Heart right ventricle (tissue), 16 donors: ENCODE data around the gene NHSL2. TPM values are rescaled to one million over a fixed set of nuclear protein-coding genes. Genes with fewer than 3 reads are reported as not detected.
A peak's percentile ranks its signal among the peaks of the same experiment; 100 is the strongest.

Experiments
- ATAC-seq, 8 donors: fragments of 200-7000 bp; cut with Tn5 transposase; one replicate each; pipeline ENCODE4 v1.9.1; 2020; ENCODE audit warnings: mild to moderate bottlenecking in 8 of 8, moderate library complexity in 8 of 8, moderate number of reproducible peaks in 1 of 8
- DNase-seq, 2 donors: peaks; one replicate each; pipeline ENCODE4 v3.0.0-alpha.2; 2020
- H3K27ac ChIP-seq, 10 donors: fragments of 200-600 bp; sonication (generic) in 2 of 10; one replicate each; pipeline versions ENCODE4 v1.5.0 to v1.8.0; 2020 to 2022; ENCODE audit warnings: mild to moderate bottlenecking in 3 of 10
- H3K27me3 ChIP-seq, 7 donors: fragments of 200-600 bp; one replicate each; pipeline ENCODE4 v1.8.0; 2021 to 2022; ENCODE audit warnings: mild to moderate bottlenecking in 2 of 7
- H3K36me3 ChIP-seq, 9 donors: fragments of 200-600 bp; sonication (generic) in 1 of 9; one replicate each; pipeline versions ENCODE4 v1.5.0 to v1.8.0; 2020 to 2022; ENCODE audit warnings: mild to moderate bottlenecking in 2 of 9
- H3K4me1 ChIP-seq, 9 donors: fragments of 200-600 bp; sonication (generic) in 1 of 9; one replicate each; pipeline versions ENCODE4 v1.5.0 to v1.8.0; 2020 to 2022; ENCODE audit warnings: mild to moderate bottlenecking in 4 of 9
- H3K4me3 ChIP-seq, 10 donors: fragments of 200-600 bp; sonication (generic) in 2 of 10; one replicate each; pipeline versions ENCODE4 v1.5.0 to v1.8.0; 2020 to 2022; ENCODE audit warnings: mild to moderate bottlenecking in 7 of 10, moderate library complexity in 2 of 10
- H3K9me3 ChIP-seq, 11 donors: fragments of 200-600 bp in 10 of 11; sonication (generic) in 2 of 11; one replicate each; pipeline versions ENCODE4 v1.5.0 to v1.8.0; 2013 to 2022; ENCODE audit warnings: mild to moderate bottlenecking in 2 of 11, control low read depth in 1 of 11, moderate library complexity in 1 of 11
- WGBS, 2 donors: extraction: QIAGEN DNeasy Blood & Tissue Kit; methylation state at CpG; one replicate each; pipeline ENCODE4 v1.1.7; 2013; ENCODE audit warnings: inconsistent platforms in 1 of 2; 5-methylcytosine and 5-hydroxymethylcytosine counted together
- intact Hi-C, 10 donors: fragments of 100-400 bp; cut with DNase I; formaldehyde crosslinking; loops; one replicate each; pipeline versions ENCODE4 v1.11.1 to v1.14.2; 2022
- polyA plus RNA-seq, 2 donors: library from polyadenylated mRNA; stranded (reverse); fragments of 200-250 nt; gene quantifications; one replicate each; pipeline ENCODE4 v1.2.3, GENCODE V29; 2013
- total RNA-seq, 10 donors: library from RNA; stranded (reverse); fragmentation: NEBNext Ultra II Directional in 3 of 10; extraction: Animal tissue kit (Norgen Biotek cat#: 25700) in 3 of 10; gene quantifications; one replicate each; pipeline versions ENCODE4 v1.2.1 to v1.2.4, GENCODE V29; 2021 to 2023
- TF ChIP-seq, protein P1 (sequence below), 9 donors: fragments of 200-600 bp; sonication (generic) in 2 of 9; IDR thresholded peaks; one replicate each; pipeline versions ENCODE4 v1.5.0 to v1.8.0; 2021 to 2022; ENCODE audit warnings: antibody characterized with exemption in 9 of 9, mild to moderate bottlenecking in 5 of 9, moderate library complexity in 1 of 9
- donor health status: Arrhythmogenic right ventricular cardiomyopathy.
- donor health status: ischemic (EF 13 %, LVEDD 7.1; RV severe dilation, severe dysfunction).
- donor health status: healthy with polysubstance abuse.
- donor health status: DM: no; HTN: yes; CAD: no.
- donor health status: DM: no; HTN: no; CAD: no.
- donor health status: ischemic (EF 25% LVEDD 6.9; RV normal size, moderate dysfunction).
- donor health status: ischemic (EF 25% LVEDD 5.7; RV mildly dilated, moderate dysfunction).
- donor health status: healthy.
- donor health status: DM: yes; HTN: yes; CAD: no.
- donor health status: Ischemic cardiomyopathy.
- donor health status: ischemic (EF 35%, LVEDD 5.7; RV mildly dilated, moderate dysfunction).
- donor health status: nonischemic (EF 11% LVEDD 7.7; RV severe dilation, severe dysfunction).
- donor health status: DM: yes; HTN: yes; CAD: no.
- donor health status: PGD.
- donor health status: ischemic (EF 29% LVEDD 5.4; RV normal size, mild dysfunction).
- donor health status: nonischemic (EF 23%, LVEDD 6.1; RV moderate dilation, normal function).

Gene NHSL2
- total and polyA plus RNA-seq, 12 donors = 0.86 to 8.4 (median 6.2) TPM

DNA sequence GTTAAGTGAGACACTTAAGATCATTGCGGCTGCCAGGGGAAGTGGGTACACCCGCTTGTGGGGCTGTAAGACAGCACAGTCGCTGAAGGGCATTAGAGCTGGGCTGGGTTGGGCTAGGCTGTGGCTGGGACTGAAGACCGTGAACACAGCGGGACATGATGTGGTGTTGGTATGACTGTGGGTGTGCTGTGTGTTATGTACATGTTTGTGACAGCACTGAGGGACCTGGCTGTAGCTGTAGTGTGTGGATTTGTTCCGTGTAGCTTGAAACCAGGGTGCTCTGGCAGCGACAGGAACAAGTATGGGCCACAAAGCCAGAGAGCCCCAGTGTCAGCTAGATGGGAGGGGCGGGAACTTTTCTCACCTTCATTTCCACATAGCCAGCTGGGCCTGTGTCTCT, 82.1 kb downstream of the NHSL2 start:
- H3K27ac ChIP-seq = peak overlapping the region in 1 of 10 donors; percentile 6
- intact Hi-C loops = no loop called here
- H3K36me3 ChIP-seq = no peaks in the 10 kb centered on the region
- H3K4me1 ChIP-seq = peaks cover 0 to 8% (median 0%) of the 10 kb centered on the region in 9 donors
- H3K27me3 ChIP-seq = peaks cover 0 to 43% (median 0%) of the 10 kb centered on the region in 7 donors
- H3K4me3 ChIP-seq = no peak overlapping the region
- TF ChIP-seq, protein P1, sequence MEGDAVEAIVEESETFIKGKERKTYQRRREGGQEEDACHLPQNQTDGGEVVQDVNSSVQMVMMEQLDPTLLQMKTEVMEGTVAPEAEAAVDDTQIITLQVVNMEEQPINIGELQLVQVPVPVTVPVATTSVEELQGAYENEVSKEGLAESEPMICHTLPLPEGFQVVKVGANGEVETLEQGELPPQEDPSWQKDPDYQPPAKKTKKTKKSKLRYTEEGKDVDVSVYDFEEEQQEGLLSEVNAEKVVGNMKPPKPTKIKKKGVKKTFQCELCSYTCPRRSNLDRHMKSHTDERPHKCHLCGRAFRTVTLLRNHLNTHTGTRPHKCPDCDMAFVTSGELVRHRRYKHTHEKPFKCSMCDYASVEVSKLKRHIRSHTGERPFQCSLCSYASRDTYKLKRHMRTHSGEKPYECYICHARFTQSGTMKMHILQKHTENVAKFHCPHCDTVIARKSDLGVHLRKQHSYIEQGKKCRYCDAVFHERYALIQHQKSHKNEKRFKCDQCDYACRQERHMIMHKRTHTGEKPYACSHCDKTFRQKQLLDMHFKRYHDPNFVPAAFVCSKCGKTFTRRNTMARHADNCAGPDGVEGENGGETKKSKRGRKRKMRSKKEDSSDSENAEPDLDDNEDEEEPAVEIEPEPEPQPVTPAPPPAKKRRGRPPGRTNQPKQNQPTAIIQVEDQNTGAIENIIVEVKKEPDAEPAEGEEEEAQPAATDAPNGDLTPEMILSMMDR (IDR thresholded peaks at IDR 0.05) = no peak
- no peak for DNase-seq
- 76 to 89% methylated on average over 8 of the region's 8 CpGs for WGBS, 2 donors
- ATAC-seq = no peak
- no peaks in the 10 kb centered on the region for H3K9me3 ChIP-seq

- Histone ChIP-seq H3K9me3 (no peaks in the 10 kb centered on the region), H3K27me3 (peaks cover 0 to 39% (median 0%) of the 10 kb centered on the region in 7 donors), H3K27ac (peak overlapping the region in 1 of 10 donors; percentile 6), H3K4me1 (peaks cover 0 to 8% (median 0%) of the 10 kb centered on the region in 9 donors), H3K36me3 (no peaks in the 10 kb centered on the region), H3K4me3 (no peak overlapping the region)
- WGBS, 2 donors = 92 to 98% methylated on average over 2 of the region's 2 CpGs
- DNase-seq (no peak), ATAC-seq (no peak)
- TF ChIP-seq, protein P1 (IDR thresholded peaks at IDR 0.05) = no peak
- intact Hi-C loops = no loop called here
Measured at GRCh38 chrX:71993371-71993770, 82.7 kb downstream of the NHSL2 start.

DNA sequence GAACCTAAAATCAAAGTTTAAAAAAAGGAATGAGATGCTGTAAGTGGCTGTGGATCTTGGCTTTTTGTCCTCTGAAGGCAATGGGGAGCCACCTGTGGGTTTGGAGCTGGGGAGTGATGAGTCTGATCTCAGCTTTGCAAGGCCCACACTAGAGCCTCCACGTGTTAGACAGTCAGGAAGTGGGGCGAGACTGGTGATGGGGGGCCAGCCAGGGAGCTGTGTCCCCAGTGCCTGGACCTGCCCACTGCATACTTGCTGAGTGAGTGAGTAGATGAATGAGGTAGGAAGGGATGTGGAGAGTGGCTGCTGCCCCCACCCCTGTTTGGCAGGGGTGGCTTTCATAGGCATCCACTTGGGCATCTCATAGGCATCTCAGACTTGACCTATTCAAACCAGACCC, 84.0 kb downstream of the NHSL2 start:
- H3K4me3 ChIP-seq = no peak overlapping the region
- ATAC-seq (no peak), DNase-seq (no peak)
- peaks cover 0 to 38% (median 0%) of the 10 kb centered on the region in 7 donors for H3K27me3 ChIP-seq
- H3K4me1 ChIP-seq = peaks cover 0 to 7% (median 0%) of the 10 kb centered on the region in 9 donors
- no peak overlapping the region for H3K27ac ChIP-seq
- 86 to 95% methylated on average over 2 of the region's 2 CpGs for WGBS, 2 donors
- no peaks in the 10 kb centered on the region for H3K36me3 ChIP-seq
- intact Hi-C loops = no loop called here
- TF ChIP-seq, protein P1 (IDR thresholded peaks at IDR 0.05) = no peak
- no peaks in the 10 kb centered on the region for H3K9me3 ChIP-seq

DNA sequence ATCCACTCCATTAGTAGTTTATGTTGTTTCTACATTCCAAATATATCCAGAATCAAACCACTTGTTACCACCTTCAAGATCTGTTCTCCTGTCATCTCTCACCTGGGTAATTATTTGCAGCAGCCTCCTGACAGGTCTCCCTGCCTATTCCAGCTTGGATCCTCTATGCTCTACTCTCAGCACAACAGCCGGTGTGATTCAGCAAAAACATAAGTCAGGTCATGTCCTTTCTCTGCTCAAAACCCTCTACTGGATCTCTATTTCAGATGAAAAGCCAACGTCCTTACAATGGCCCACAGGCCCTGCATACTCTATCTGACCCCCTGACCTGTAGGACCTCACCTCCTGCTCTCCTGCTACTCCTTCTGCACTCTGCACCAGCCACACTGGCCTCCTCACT, 84.5 kb downstream of the NHSL2 start:
- Histone ChIP-seq H3K4me3 (no peak overlapping the region), H3K27ac (no peak overlapping the region), H3K27me3 (peaks cover 0 to 35% (median 0%) of the 10 kb centered on the region in 7 donors), H3K4me1 (peaks cover 0 to 7% (median 0%) of the 10 kb centered on the region in 9 donors), H3K36me3 (no peaks in the 10 kb centered on the region), H3K9me3 (no peaks in the 10 kb centered on the region)
- TF ChIP-seq, protein P1 (IDR thresholded peaks at IDR 0.05) = no peak
- no peak for DNase-seq
- 73 to 75% methylated on average over 2 of the region's 2 CpGs for WGBS, 2 donors
- intact Hi-C loops = loop anchor here in 3 of 10 donors (5.0 kb wide), 2 partner anchors 83 to 132 kb away; partner anchors contain the start of gene NHSL2 (in 1 of the 3)
- no peak for ATAC-seq
